ENCODE data around the gene PLEKHA5. TPM values are rescaled to one million over a fixed set of nuclear protein-coding genes. Genes with fewer than 3 reads are reported as not detected.
"Not testable (repeated sequence)": the region's sequence is repeated elsewhere in the genome, so short reads cannot be mapped to it uniquely, and the experiment has no call there.

The PLEKHA5 gene
- total RNA-seq, 2 experiments from 2014 or later, result 2.1 to 3.2 TPM

DNA sequence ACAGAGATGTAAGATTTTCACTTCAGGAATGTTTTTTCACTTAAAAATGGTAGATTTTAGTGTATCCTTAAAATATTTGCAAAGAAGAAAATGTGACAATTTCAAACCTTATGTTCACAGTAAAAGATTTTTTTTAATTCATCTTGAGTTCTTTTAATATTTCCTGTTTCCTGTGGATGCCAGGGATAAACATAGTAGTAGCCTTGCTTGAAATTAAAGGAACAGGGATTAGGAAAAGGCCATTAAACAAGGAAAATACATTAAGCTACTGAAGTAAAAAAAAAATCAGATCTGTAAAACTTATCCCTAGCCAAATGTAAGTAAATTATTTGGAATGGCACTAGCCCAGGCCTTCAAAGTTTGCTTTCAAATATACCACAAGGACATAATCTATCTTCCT is 171.7 kb downstream of the PLEKHA5 start:
- no peak for DNase-seq
- H3K27ac Mint-ChIP-seq, result no peak overlapping the region
- CTCF ChIA-PET, result interaction anchor here (1.0 kb wide), 1 partner anchor 1051 kb away, joined by 3 read pairs; no protein-coding TSS in a partner anchor

DNA sequence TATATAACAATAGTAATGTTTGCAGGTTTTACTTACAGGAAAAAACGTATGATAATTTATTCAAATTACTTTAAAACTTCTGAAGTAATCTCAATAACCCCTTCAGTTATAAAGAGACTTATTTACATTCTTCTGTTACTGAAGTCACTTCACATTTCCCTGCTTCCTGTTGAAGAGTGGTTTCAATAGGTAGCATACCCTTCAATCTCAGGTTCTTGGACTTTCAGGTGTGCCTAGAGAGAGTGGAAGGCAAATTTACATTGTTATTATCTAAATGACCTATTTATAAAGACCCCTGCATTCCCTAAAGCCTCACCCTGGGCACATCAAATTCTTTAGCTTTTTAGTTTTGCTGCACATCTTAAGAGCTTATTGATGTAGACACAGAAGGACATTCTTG is 172.2 kb downstream of the PLEKHA5 start:
- H3K4me3 Mint-ChIP-seq, result no peak overlapping the region
- no peaks in the 10 kb centered on the region for H3K36me3 Mint-ChIP-seq (ENCODE audit: low read depth)
- H3K9me3 Mint-ChIP-seq, result no peaks in the 10 kb centered on the region
- TF ChIP-seq, protein P1, sequence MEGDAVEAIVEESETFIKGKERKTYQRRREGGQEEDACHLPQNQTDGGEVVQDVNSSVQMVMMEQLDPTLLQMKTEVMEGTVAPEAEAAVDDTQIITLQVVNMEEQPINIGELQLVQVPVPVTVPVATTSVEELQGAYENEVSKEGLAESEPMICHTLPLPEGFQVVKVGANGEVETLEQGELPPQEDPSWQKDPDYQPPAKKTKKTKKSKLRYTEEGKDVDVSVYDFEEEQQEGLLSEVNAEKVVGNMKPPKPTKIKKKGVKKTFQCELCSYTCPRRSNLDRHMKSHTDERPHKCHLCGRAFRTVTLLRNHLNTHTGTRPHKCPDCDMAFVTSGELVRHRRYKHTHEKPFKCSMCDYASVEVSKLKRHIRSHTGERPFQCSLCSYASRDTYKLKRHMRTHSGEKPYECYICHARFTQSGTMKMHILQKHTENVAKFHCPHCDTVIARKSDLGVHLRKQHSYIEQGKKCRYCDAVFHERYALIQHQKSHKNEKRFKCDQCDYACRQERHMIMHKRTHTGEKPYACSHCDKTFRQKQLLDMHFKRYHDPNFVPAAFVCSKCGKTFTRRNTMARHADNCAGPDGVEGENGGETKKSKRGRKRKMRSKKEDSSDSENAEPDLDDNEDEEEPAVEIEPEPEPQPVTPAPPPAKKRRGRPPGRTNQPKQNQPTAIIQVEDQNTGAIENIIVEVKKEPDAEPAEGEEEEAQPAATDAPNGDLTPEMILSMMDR (IDR thresholded peaks at IDR 0.05), result no peak
- ATAC-seq (no peak), DNase-seq (no peak)
- no peaks in the 10 kb centered on the region for H3K27me3 Mint-ChIP-seq
- H3K27ac Mint-ChIP-seq, result no peak overlapping the region
- ChIA-PET POLR2A (no interaction called here), CTCF (interaction anchor here (1.0 kb wide), 1 partner anchor 1051 kb away, joined by 3 read pairs; no protein-coding TSS in a partner anchor)
- no peaks in the 10 kb centered on the region for H3K4me1 Mint-ChIP-seq (ENCODE audit: low read depth)
- intact Hi-C loops (cut with micrococcal nuclease), result no loop called here

More for the DNA sequence above, 171.7 kb downstream of the PLEKHA5 start:
- intact Hi-C loops (cut with micrococcal nuclease), result no loop called here
- Mint-ChIP-seq H3K4me1 (ENCODE audit: low read depth) (no peaks in the 10 kb centered on the region), H3K9me3 (no peaks in the 10 kb centered on the region), H3K36me3 (ENCODE audit: low read depth) (no peaks in the 10 kb centered on the region), H3K27me3 (no peaks in the 10 kb centered on the region), H3K4me3 (no peak overlapping the region)
- TF ChIP-seq, protein P1 (IDR thresholded peaks at IDR 0.05), result no peak
- POLR2A ChIA-PET, result no interaction called here
- ATAC-seq, result no peak

DNA sequence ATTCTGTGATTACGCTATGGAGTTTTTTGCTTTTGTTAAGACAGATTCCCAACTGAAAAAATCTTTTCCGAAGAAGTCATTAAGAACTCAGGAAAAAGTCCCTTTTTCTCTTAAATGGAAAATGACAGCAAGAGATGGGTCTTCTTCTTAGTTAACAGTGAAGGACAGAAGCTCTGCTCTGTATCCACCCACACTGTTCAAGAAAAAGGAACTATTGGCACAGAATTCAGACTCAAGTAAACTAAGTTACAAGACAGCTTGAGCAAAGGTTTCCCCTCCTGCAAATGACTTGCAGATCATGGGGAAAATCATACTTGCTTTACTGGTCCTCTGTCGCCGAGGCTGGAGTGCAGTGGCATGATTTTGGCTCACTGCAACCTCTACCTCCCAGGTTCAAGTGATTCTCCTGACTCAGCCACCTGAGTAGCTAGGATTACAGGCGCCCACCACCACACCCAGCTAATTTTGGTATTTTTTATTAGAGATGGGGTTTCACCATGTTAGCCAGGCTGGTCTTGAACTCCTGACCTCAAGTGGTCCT is 172.6 kb downstream of the PLEKHA5 start:
- no peak overlapping the region for H3K4me3 Mint-ChIP-seq
- intact Hi-C loops (cut with micrococcal nuclease), result no loop called here
- ChIA-PET CTCF (interaction anchor here (1.0 kb wide), 1 partner anchor 1052 kb away, joined by 3 read pairs; no protein-coding TSS in a partner anchor), POLR2A (no interaction called here)
- TF ChIP-seq, protein P1 (IDR thresholded peaks at IDR 0.05), result no peak
- DNase-seq, result no peak
- H3K27ac Mint-ChIP-seq, result no peak overlapping the region
- ATAC-seq, result no peak
- H3K9me3 Mint-ChIP-seq, result no peaks in the 10 kb centered on the region
- no peaks in the 10 kb centered on the region for H3K4me1 Mint-ChIP-seq (ENCODE audit: low read depth)
- no peaks in the 10 kb centered on the region for H3K36me3 Mint-ChIP-seq (ENCODE audit: low read depth)
- no peaks in the 10 kb centered on the region for H3K27me3 Mint-ChIP-seq

DNA sequence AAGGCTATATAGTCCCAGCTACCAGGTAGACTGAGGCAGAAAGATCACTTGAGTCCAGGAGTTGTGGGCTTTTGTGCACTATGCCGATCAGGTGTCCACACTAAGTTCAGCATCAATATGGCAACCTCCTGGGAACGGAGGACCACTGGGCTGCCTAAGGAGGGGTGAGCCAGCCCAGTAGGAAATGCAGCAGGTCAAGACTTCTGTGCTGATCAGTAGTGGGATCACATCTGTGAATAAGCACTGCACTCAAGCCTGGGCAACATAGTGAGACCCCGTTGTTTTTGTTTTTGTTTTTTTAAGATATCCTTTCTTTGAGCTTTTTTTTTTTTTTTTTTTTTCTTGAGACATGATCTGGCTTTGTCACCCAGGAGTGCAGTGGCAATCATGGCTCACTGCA is 174.0 kb downstream of the PLEKHA5 start:
- intact Hi-C loops (cut with micrococcal nuclease), result no loop called here
- TF ChIP-seq, protein P1 (IDR thresholded peaks at IDR 0.05), result no peak
- Mint-ChIP-seq H3K4me3 (no peak overlapping the region), H3K27ac (no peak overlapping the region), H3K36me3 (ENCODE audit: low read depth) (no peaks in the 10 kb centered on the region), H3K4me1 (ENCODE audit: low read depth) (no peaks in the 10 kb centered on the region), H3K9me3 (no peaks in the 10 kb centered on the region), H3K27me3 (no peaks in the 10 kb centered on the region)
- CTCF ChIA-PET, result no interaction called here
- no peak for ATAC-seq
- POLR2A ChIA-PET, result no interaction called here
- no peak for DNase-seq

DNA sequence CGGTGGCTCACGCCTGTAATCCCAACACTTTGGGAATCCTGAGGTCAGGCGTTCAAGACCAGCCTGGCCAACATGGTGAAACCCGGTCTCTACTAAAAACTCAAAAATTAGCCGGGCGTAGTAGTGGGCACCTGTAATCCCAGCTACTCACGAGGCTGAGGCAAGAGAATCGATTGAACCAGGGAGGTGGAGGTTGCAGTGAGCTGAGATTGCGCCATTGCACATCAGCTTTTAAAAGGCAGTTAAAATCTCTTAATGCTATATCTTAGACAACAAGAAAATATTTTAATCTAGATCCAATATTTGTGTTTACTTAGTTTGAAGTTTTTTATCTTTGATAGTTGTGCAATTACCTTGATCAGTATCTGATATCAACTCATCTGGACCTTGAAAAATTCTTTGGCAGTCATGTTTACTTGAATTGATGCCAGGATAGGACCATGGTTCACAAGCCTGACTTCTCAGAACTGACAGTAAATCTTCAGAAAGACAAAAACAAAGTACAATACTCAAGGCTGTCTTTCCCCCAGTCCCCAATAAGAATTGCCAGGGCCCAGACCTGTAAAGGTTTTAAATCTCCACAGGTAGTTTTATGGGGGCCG is 174.7 kb downstream of the PLEKHA5 start:
- CTCF ChIA-PET, result no interaction called here
- no peak for ATAC-seq
- Mint-ChIP-seq H3K9me3 (no peaks in the 10 kb centered on the region), H3K27ac (no peak overlapping the region), H3K27me3 (no peaks in the 10 kb centered on the region), H3K36me3 (ENCODE audit: low read depth) (no peaks in the 10 kb centered on the region), H3K4me1 (ENCODE audit: low read depth) (no peaks in the 10 kb centered on the region), H3K4me3 (no peak overlapping the region)
- DNase-seq, result no peak
- POLR2A ChIA-PET, result no interaction called here
- intact Hi-C loops (cut with micrococcal nuclease), result no loop called here
- TF ChIP-seq, protein P1 (IDR thresholded peaks at IDR 0.05), result no peak

DNA sequence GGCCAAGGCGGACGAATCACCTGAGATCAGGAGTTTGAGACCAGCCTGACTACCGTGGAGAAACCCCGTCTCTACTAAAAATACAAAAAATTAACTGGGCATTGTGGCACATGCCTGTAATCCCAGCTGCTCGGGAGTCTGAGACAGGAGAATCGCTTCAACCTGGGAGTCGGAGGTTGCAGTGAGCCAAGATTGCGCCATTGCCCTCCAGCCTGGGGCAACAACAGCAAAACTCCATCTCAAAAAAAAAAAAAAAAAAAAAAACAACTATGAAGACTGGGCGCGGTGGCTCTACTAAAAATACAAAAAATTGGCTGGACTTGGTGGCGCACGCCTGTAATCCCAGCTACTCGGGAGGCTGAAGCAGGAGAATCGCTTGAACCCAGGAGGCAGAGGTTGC is 176.1 kb downstream of the PLEKHA5 start:
- intact Hi-C loops (cut with micrococcal nuclease); H3K4me3 Mint-ChIP-seq; H3K27ac Mint-ChIP-seq: not testable (repeated sequence)

More for the DNA sequence above, 176.1 kb downstream of the PLEKHA5 start:
- ATAC-seq; DNase-seq; CTCF ChIA-PET; POLR2A ChIA-PET; H3K27me3 Mint-ChIP-seq; H3K4me1 Mint-ChIP-seq (ENCODE audit: low read depth); H3K36me3 Mint-ChIP-seq (ENCODE audit: low read depth); H3K9me3 Mint-ChIP-seq: not testable (repeated sequence)

All from activated CD8-positive, alpha-beta T cell treated with anti-CD3 and anti-CD28 coated beads for 36 hours (primary cell).